GM12801 (cell line): ENCODE results near the gene FAM229A.

Source experiments
- TF ChIP-seq, protein P1 (sequence below): IDR thresholded peaks from one replicate; pipeline ENCODE4 v1.5.1; 2011; ENCODE audit warnings: control low read depth; ENCODE audit not compliant: insufficient read length; ENCODE audit errors: extremely low read depth

FAM229A gene

DNA sequence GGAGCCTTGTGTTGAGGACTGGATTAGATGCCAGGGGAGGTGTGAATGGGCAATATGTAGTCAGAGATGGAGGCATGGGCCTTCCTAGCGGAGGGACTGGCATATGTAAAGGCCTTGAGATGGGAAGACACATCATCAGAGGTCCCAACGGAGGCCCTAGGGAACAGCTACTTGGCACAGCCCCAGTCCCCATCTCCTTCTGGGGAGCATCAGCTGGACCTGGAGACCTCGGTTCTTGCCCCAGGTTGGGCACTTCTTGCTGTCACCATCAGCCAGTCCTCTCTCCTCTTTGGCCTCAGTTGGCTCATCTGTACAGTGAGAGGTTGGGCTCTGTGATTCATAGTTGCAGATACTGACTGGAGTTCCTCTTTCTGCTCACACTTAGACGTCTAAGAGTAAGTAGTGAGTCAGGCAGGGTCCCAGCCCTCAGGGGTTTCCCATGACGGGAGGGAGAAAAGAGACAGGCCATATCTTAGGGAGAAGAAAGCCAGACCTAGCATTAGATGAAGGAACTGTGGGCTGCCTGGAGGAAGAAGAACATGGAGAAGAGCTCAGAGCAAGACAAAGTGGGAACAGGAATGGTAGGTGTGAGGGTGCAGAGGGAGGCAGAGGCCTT lies 22.8 kb downstream of the FAM229A start:
- TF ChIP-seq, protein P1, sequence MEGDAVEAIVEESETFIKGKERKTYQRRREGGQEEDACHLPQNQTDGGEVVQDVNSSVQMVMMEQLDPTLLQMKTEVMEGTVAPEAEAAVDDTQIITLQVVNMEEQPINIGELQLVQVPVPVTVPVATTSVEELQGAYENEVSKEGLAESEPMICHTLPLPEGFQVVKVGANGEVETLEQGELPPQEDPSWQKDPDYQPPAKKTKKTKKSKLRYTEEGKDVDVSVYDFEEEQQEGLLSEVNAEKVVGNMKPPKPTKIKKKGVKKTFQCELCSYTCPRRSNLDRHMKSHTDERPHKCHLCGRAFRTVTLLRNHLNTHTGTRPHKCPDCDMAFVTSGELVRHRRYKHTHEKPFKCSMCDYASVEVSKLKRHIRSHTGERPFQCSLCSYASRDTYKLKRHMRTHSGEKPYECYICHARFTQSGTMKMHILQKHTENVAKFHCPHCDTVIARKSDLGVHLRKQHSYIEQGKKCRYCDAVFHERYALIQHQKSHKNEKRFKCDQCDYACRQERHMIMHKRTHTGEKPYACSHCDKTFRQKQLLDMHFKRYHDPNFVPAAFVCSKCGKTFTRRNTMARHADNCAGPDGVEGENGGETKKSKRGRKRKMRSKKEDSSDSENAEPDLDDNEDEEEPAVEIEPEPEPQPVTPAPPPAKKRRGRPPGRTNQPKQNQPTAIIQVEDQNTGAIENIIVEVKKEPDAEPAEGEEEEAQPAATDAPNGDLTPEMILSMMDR = no peak

DNA sequence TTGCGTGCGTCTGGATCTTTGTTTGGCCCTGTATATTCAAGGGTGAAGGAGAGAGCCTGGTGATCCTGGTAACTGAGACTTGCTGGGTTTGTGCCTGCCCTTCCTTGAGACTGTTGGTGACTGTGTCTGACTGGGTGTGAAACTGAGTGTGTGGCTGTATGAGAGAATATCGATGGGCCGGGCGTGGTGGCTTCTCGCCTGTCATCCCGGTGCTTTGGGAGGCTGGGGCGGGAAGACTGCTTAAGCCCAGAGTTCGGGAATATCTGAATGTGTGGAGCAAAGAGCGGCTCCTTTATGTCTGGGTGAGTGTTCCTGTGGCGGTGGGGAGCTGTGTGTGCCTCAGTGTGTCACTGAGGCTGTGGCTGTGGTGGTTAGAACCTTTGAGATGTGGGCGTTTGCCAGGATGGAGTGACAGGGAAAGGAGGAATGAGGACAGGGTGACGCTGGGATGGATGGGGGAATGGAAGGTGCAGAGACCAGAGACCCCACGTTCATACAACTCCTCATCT lies 23.6 kb downstream of the FAM229A start:
- TF ChIP-seq, protein P1 = no peak

DNA sequence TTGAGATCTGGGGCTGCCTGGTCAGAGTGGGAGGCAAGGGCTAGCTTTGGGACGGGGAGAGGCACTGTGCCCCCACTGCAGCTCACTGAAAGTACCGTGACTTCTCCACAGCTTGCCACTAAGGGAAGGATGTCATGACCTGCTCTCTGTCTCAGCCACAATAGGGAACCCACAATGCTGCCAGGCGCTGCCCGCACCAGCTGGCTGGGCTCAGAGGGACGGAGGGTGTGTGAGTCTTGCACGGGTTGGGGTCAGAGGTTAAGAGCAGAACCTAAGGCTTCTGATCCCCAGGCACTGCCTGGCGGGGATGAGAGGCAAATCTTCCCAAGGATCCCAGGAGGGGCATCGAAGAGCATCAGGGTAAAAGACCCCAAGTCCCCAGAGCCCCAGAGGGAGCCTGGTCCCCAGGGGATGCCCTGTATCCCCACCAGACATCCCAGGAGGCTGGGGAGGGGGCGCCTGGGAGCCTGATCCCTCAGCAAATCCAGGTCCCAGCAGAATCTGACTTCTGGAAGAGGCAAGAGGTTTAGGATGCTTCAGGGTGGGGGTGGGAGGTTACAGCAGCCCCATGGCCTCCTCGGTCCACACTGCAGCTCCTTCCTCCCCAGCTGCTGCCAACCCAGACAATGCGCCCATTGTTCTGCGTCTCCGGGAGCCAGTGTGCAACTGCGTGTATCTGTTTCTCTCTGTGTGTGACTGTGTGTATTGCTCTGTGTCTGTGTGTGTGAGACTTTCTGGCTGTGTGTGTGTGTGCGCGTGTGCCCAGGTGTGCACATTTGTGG lies 24.2 kb downstream of the FAM229A start:
- TF ChIP-seq, protein P1 = no peak

DNA sequence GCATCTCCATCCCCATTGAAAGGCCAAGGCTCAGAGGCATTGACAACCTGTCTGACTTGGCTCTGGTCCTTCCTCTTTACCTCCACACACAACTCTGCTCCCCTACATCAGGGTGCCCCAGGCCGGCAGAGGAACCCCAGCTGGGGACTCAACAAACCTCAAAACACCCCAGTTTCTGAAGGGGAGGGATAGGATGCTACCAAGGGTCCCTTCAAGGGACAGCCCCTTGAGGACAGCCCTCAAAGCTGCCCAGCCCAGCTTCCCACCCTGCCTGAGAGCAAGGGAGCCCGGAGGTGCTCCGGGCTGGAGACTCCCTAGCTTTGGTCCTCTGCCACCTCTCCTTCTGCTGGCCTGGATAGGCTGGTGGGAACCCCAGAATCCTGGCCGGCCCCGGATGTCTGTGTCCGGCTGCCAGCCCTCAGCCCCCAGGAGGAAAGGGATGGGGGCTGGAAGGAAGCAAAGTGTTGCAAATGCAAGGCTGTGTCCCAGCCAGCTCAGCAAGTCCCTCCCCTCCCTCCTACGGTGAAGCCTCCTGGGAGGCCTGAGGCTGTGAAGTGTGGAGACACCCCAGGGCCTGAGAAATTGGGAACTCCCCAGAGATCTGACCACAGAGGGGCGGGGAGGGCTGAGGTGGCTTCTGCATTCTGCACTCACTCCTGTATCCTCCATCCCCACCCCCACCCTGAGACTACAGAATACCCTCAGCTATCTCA lies 25.2 kb downstream of the FAM229A start:
- TF ChIP-seq, protein P1 = no peak

DNA sequence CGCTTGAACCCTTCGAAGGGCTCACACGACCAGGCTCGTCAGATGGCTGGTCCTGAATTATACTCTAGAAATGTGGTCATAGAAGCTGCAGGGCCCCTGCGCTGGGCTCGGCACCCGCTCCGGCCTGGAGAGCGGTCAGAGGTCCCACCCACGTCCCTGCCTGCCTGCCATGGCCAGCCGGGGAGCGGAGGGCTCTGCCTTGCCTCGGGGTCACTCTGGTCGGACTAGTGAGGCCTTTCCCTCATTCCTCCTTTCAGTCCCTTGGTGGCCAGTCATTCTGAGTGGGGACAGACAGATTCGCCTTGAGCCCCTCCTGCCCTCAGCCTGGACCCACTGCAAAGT lies 25.7 kb downstream of the FAM229A start:
- TF ChIP-seq, protein P1 = no peak

DNA sequence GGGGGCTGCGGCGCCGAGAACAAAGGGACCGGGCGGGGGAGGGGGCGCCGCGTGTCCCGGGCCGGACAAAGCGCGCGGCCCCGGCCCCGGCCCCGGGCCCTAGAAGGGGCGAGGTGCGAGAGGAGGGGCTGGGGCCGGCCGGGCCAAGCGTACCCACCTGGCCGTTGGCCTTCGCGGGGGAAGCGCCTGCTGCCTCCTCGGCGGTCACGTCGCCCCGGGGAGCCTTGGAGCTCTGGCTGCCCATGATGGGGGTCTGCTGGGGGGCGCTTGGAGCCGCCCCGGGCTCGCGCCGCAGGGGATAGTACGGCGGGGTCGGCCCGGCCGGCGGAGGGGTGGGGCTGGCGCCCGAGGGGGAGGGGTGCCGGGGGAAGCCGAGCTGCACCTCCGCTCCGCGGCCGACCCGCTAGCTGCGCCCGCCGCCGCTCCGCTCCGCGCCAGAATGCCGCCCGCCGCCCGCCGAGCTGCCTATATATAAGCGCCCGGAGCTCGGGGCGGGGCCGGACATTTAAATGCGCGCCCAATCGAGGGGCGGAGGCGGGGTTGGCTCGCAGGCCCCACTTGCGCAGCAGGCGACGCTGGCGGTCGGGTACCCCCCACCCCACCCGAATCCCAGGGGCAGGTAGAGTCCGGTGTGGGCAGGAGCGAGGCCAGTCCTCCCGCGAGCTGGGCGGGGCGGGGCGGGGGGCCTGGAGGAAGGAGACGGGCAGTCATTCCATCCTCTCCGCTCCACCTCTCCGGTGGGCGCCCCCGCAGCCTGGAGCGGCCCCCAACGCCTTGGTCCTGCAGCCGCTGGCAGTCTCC lies 26.3 kb downstream of the FAM229A start, which contains the start of gene MARCKSL1:
MARCKSL1 (minus strand) TSS at position 444 of the 801 bp plus-strand sequence; CDS start at position 244, 200 bp downstream.
- TF ChIP-seq, protein P1 = no peak

DNA sequence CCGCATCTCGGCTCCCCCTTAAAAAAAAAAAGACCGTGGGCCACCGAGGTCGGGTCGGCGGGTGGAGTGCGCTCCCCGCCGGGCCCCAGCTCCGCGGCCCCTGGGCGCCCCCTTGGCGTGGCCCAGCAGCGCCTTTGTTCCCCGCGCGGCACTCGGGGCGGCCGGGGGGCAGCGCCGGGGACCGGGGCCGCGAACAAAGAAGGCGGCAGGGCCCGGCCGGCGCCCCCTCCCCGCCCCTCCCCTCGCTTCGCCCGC lies 26.8 kb downstream of the FAM229A start:
- TF ChIP-seq, protein P1 = no peak
